ENCODE results near the gene PPARG.

PPARG gene

DNA sequence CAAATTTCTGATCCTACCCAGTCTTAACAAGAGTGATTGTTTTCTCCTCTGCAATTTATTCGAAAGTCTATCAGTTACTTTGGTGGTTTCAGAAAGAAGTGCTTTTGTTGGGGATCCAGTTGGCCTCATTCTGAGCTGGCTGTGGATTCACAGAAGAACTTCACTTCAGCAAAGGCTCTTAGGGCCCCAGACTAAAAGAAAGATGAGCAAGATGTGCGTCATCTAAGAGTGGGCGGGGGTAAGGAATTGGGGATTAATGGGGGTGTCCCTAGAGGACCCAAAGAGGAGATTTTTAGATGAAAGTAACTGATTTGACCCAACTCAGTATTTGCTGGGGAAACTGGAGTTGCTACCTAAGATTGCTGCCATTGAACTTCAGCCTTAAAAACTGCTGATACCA lies 131.5 kb downstream of the PPARG start:
- no peak for DNase-seq

DNA sequence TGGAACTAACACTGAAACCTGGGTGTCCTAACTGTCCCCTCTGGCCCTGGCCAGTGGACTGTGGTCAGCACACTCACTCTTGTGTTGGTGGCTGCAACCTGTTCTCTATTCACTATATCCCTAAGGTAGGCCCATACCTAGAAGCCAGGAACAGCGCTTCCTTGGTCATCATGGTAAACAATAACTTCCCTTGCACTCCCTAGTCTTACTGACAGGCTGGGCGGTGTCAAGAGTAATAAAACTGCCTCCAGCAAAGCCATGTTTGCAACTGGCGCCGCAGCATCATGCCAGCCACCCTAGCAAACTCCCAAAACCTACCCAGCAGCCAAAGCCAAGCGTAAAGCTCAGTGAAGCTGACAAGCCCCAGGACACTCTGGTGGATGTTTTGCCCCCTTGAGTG lies 132.3 kb downstream of the PPARG start:
- no peak for DNase-seq

DNA sequence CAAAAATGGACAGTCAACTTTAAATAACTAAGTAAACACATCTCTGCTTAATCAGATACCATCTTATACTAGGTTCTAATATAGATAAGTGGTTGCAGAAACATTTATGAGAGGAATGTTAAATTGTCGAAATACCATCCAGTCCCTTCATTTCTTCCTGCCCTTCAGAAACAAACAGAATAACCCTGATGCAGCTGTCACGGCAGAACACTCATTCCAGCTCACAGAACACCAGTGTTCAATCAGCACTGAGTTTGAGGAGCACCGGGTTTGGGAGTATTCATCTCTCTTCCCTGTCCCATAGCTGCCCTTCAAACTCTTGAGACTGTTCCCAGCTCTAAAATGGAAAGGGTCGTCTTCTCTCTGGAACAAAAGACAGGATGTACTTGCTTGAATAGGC lies 134.3 kb downstream of the PPARG start:
- no peak for DNase-seq

DNA sequence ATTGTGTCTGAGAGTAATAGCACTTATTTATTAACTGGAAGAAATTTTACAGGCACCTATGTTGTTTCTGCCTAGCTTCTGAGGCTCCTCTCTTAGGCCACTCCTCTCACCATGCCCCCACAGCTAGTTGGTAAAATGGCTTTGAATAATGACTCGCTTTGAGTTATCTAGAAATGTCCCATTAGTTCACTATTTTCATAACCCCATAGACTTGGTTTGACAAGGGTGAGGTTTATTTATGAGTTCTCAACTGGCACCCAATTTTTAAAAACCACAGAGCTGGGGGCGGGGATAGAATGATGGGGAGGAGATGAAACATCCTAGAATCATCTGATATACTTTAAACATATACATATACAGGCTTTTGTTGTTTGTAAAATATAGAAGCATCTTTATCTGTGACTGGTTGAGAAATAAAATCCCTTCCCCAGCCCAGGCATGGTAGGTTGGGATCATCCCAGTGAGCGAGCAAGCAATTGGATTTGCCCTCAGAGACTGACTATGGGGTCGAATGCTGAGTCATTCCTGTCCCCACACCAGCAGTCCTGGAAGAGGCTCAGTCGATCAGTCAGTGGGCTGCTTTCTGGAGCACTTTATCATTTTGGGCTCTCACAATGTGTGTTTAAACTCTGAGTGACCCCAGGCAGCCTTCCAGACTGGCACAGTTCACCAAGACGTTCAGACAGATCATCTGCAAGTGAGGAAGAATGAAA lies 135.2 kb downstream of the PPARG start:
- no peak for DNase-seq

DNA sequence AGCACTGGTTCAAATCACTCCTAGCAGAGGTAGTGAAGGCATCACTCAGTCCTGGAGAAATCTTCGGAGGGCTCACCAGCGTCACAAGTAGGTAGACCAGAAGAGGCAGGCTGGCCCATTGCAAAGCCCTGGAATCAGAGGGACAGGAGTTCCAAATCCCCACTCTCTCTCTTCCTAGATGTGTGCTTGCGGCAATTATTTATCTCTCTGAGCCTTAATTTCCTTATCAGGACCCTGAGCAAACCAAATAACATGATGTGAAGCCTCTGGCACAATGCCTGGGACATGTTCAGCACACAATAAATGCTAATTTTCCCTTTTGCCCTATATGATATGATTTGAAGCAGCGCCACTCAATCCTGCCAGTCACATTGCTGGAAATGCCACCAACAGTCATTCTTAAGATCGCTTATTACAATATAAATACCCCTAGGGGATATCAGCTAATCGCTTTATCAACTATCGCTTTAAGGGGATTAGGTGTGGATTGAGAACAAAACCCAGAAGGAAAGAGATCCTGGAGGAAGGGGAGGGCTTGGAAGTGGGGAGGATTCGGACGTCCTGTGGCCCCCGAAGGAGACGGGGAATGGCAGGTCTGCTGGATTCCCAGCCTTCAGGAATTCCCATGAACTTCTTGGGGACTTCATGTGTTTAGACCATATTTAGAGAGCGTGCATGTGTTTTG lies 135.9 kb downstream of the PPARG start:
- DNase-seq = no peak

DNA sequence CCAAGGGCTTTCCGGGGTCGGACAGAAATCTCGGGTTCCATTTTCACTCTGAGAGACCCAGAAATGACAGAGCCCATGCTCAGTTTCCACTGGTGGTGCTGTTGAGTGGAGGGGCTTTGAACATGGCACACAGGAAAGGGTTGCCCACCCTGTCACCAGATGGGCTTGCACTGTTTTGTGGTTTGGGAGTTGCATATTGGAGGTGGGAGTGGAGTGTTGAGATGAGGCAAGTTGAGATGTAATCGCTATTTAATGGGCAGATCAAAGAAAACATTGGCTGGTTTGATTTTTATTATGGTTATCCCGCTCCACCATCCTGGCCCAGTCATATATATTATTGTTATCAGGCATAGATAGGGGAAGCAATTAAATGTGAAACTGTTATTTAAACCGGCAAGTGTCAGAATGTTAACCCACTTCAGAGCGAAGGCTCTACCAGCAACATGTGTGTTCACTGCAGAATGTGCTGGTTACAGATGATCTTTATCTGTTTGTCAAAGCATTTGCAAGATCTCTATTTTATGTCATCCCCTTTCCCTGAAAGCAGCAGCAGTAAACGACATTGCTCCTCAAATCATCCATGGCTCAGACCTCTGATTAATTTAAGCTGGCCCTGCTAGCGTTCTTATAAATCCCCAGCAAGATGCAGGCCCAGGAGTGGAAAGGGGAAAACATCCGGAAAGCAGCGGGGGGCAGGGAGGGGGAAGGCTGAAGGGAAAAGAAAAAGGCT lies 137.1 kb downstream of the PPARG start:
- no peak for DNase-seq

DNA sequence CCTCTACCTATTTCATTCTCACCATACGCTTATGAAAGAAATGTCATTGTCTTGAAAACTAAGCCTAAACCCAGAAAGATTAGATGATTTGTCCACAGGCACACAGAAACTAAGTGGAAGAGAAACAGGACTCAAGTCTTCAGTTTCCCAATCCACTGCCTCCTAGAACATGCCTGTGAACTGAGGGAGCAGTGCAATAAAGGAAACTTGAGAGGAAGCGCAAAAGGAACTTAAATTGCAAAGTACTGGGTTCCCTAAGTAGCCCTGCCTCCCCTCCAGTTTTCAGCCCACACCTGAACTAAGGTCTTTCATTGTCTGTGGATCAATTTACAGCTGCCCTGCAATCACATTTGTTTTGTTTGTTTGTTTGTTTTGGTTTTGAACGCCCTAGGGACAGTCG lies 138.7 kb downstream of the PPARG start:
- no peak for DNase-seq

DNA sequence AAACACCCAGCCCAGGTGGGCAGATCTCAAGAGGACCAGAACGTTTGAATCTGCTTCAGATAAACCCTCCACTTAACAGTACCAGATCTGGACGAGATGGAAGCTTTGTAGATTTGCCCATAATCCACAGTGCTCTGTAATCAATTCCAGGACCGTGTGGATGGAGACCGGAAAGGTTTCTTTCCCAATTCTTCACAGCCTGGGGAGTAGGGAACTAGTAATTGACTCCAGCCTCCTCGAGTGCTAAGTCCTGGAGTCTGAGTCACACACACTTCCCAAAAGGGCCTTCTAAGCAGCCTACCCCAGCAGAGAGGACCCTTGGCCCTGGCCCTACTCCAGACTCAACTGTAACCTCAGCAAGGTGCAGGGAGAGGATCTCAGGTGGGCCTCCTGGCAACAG lies 139.3 kb downstream of the PPARG start:
- no peak for DNase-seq

DNA sequence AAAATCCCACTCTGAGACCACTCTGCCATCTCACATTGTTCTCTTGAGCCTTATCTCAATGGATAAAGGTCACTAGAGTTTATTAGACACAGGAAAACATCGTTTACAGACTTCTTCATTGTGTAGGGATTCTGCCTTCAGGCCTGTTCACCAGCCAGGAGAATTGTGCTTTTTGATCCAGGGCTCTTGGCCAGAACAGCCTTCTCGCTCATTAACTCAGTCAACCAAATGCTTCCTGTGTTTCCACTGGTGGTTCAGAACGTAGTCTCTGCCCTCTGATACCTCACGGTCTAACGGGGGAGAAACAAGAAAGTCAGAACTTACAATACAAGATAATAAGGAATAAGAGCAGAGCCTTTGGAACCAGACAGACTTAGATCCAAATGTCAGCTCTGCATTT lies 141.2 kb downstream of the PPARG start:
- DNase-seq = no peak

DNA sequence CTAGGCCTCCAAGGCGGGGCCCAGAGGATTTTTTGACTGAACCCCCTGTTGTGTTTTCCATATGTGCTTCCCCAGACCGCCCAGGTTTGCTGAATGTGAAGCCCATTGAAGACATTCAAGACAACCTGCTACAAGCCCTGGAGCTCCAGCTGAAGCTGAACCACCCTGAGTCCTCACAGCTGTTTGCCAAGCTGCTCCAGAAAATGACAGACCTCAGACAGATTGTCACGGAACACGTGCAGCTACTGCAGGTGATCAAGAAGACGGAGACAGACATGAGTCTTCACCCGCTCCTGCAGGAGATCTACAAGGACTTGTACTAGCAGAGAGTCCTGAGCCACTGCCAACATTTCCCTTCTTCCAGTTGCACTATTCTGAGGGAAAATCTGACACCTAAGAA lies 145.0 kb downstream of the PPARG start:
- DNase-seq = no peak

DNA sequence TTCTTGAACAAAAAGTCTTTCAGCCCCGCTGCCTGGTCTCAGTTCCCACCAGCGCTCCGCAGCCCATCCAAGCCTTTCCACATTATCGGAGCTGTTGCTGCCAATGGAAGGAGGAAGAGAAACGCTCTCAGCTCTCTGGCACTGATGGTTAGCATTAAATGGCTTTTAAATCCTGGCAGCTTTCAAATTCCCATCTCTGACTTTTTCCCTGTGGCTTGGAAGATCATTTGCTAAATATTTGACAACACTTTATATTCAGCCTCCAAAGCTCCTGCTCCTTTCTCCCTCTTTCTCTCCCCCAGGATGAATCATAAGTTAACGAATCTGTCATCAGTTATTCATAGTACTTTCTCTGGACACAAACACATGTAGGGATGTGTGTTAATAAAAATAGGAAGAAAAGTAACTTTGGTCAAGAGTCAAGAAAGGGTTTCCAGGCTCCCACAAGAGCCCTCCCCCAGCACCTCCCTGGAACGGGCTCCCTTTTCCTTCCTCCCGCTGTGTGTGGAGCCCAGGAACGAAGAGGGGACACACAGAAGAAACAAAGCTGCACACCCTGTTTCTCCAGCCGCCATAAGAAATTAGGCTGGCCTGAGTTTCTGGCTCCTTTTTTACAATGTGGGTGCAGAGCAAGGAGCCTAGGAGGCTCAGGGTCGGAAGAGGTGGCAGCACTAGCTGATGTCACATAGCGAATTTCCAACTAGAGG lies 147.8 kb downstream of the PPARG start:
- no peak for DNase-seq

DNA sequence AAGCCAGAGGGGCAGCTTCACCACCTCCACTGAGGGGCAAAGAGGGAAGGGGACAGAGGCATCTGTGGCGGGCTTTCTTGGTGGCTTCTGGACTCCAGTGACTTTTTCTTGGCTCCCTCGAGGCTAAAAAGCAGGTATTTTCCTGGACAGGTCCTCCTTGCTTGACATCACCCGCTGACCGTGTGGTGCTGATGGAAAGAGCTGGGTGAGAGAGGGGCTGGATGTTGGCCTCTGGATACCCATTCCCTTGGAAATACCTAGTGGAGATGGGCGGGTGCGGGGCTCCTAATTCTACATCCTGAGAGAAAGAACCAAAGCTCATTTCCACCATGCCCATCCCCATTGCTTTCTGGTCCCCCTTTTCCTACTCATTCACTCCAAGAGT lies 148.3 kb downstream of the PPARG start:
- no peak for DNase-seq

DNA sequence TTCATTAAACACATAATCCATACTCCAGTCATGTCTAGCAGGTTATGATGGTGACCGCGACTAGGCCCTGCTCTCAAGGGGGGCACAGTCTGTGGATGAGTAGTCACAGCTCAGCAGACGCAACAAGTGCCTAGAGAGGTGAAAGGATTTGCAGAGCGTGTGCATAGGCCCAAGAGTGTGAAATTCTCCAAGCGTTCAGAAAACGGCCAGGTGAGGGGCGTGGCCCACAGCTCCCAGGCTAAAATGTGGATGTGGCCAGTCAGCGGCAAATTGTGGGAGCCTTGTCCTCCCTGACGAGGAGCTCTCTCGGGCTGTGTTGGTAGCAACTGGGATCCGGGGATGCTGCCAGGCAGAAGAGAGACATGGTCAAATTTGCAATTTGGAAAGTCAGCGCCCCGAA lies 149.0 kb downstream of the PPARG start:
- DNase-seq = no peak

DNA sequence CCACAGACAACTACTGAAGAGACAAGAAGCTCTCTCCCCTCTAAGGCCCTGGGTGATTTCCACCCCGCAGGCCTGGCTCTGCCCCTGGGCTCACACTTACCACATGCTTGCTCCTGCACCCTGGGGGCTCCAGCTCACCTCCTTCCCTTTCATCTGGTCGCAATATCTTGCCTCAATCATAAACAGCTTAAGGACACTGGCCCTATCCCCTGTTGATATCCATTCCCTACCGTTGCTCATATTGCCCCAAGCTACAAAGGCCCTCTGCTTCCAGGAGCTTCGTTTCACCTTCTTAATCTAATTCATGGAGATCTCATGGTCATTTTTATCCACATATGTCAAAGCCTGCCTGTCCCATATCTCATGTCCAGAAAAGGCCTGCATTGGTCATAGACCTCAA lies 149.4 kb downstream of the PPARG start:
- DNase-seq = no peak

DNA sequence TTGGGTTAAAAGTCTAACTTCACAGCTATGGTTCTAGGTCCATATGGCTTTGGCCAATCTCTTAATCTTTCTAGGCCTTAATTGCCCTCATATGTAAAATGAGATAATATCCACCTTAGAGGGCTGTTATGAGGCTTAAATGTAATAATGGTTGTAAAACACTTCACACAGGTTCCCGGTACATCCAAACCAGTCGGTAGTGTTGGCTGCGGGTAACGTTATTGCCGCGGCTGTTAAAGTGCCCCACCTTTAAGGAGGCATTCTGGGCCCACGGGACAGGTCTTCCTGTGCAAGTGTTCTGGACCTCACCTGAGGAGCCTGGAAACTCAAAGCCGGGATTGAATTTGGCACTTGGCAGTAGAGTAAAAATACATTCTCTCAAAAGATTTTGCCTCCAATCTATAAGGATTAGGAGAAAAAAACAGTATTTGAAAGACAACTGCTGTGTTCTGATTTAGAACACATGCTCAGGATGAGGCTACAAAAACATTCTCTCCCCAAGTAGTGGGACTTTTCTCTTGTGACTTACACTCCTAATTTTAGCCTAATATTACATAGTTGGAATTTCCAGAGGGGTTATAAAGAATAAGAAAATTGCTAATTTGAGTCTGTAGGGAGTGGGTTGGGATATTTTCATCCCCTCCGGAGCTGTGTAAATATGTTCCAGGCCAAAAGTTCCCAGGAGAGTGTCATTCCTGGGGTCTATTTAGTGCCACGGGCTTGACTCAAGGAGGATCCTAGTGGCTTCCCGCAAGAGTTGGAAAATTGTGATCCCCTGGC lies 150.5 kb downstream of the PPARG start:
- DNase-seq = no peak

DNA sequence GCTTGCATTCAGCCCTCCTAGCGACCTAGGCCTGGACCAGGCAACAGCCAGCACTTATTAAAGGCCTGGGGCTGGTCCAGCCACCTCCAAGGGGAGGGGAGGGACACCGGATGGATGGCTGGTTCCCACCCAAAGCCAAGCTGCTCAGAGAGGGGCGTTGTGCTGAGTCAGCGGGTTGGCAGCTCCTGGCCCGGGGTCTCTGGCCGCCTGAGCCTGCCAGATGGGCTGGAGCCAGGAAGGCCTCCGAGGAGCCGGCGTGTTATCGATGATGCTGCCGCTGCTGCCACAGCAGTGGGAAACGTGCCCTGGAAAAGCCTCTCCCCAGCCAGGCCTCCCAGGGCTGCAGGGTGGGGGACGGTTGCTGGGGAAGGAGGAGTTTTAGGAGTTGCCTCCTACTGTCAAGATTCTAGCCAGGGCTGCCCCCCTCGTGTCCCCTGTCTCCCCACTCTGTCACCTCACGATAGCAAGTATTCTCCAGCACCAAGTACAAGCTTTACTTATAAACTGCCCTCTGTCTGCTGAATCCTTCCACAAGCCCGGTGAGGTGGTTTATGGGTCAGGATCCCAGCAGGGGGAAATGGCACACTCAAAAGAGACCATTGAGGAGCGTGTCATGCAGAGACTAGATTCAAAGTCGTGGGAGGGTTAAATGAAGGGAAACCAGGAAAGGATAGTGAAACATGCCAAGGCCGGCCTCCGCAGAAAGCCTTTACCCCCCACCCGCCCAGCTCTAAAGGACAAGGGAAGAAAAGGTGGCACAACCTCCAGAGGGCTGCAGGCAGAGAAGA lies 152.3 kb downstream of the PPARG start:
- no peak for DNase-seq

DNA sequence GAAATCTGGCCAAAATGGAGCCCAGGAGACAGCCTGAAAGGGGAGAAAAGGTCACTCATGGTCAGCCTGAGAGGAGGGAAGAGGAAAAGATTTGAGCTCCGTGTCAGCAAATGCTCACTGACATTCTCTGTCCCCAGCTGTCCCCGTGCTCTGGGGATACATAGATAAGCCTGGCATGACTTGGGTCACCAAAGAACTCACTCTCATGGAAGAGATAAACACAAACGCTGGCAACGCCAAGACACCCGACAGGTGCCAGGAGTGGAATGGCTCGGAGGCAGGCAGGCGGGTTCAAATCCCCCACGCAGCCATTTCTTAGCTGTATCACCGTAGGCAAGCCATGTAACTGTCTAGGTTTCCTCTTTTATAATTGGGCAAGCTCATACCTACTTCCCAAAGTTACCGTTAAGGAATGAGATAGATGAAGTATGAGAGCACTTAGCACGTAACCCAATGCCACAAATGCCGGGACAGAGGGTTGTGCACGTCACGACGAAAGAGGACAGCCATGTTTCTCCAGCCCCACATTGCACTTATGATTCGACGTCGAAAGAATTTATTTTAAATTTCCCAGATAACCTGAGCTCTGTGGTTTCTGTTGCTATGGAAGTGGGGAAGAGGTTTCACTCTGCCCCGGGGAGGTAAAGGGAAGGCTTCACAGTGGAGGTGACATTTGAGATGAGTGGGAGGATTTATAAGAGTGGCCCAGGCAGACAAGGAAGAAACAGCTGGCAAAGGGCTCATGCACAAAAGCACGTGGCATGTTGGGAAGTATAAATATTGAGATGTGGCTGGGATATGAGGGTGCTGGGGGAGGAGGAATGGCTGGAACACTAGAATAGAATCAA lies 154.0 kb downstream of the PPARG start:
- no peak for DNase-seq

DNA sequence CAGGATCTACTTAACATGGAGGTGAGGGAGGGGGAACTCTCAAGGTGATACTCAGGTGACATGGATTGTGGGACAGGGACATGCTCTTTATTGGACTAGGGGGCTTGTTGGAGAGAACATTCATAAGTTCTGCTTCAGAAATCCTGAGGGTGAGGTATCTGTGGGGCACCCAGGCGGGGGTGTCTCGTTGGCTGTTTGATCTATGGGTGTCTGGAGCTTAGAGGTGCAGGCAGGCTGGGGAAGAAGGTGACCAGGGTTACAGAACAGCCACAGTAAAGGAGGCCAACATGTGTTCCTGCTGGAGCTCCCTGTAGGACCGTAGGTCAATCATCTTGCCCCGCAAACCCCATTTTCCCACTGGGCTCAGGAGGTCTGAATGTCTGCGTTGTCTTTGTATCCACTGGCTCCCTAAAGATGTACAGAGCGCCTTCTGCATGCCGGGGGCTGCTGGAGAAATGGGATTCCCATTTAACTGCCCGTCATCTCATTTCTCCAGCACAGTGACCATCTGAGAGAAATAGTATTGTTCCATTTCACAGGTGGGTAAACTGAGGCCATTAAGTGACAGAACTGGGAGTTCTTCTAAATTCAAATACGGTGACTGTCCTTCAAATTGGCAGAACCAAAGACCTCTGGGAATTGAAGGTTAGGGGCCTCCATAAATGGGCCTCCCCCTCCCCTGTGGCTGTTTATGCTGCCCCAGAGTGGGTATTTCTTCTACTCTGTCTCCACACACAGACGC lies 155.1 kb downstream of the PPARG start:
- no peak for DNase-seq

DNA sequence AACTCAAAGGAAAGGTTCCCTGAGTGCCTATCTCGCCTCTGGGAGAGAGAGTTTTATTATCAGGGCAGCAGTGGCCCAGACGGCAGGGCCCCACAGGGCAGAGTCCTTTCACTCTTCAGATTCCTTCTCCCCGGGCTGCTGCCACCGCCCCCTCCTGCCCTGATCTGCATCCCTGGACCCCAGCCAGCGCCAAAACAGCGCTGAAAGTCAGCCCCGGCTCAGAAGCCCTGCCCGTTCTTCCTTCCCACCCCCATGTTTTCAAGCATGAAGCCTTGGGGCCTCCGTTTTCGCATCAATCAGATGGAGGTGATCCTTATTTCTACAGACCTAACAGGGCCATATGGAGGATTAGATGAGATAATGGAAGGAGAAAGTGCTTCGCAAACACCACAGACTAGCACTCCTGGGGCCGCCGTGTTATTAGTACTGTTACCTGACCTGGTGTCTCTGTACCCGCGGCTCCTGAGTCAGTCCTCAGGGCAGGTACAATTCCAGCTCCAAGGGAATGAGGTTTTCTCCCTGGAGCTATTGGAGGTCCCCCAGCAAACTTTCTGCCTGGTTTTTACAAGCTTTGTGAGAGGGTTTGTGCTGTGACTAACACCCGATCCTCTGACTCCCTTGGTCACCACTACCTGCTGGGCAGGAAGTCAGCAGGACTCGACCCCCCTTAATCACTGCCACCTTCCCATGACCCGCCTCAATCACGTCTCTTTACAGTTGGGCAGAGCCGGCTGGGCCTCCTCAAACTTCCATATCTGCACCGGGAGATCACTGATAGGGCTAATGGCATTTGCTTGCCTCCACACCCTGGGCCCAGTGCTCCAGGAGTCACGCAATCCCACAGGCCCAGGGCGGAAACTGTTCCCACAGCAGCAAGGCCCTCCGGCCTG lies 156.0 kb downstream of the PPARG start:
- no peak for DNase-seq

All from DMS79 (cell line).